Neural progenitor cell (in vitro differentiated cells): ENCODE measurements around the gene TNFSF11.

Experiments
- EZH2phosphoT487 ChIP-seq: fragments of 200-600 bp; sonication (generic); IDR thresholded peaks from 2 replicates; pipeline ENCODE4 v1.6.1; 2017; ENCODE audit warnings: antibody characterized with exemption
- TF ChIP-seq, protein P1 (sequence below): fragments of 200-600 bp; sonication (generic); IDR thresholded peaks from 2 replicates; pipeline ENCODE4 v1.5.1; 2017; ENCODE audit warnings: antibody characterized with exemption, mild to moderate bottlenecking

GRCh38 chr13:42575938-42576337, 2.0 kb downstream of the TNFSF11 start:
- TF ChIP-seq, protein P1, sequence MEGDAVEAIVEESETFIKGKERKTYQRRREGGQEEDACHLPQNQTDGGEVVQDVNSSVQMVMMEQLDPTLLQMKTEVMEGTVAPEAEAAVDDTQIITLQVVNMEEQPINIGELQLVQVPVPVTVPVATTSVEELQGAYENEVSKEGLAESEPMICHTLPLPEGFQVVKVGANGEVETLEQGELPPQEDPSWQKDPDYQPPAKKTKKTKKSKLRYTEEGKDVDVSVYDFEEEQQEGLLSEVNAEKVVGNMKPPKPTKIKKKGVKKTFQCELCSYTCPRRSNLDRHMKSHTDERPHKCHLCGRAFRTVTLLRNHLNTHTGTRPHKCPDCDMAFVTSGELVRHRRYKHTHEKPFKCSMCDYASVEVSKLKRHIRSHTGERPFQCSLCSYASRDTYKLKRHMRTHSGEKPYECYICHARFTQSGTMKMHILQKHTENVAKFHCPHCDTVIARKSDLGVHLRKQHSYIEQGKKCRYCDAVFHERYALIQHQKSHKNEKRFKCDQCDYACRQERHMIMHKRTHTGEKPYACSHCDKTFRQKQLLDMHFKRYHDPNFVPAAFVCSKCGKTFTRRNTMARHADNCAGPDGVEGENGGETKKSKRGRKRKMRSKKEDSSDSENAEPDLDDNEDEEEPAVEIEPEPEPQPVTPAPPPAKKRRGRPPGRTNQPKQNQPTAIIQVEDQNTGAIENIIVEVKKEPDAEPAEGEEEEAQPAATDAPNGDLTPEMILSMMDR = no peak
- TF ChIP-seq EZH2phosphoT487 = no peak
